Stimulated activated CD4-positive, alpha-beta T cell treated with anti-CD3 and anti-CD28 coated beads, Interleukin-1b, Interleukin-23, amount 100 ng/mL, for 24 hours (primary cell): ENCODE measurements around the gene CLIC4.
"Not testable (repeated sequence)": the region's sequence is repeated elsewhere in the genome, so short reads cannot be mapped to it uniquely, and the experiment has no call there.

Source experiments
- DNase-seq, 4 experiments: peaks; one replicate each; pipeline ENCODE4 v3.0.0-alpha.2; 2020; ENCODE audit warnings: low read depth in 4 of 4, low spot score in 1 of 4

CLIC4 gene

GRCh38 chr1:24744911-24745710 lies at the start of gene CLIC4:
Gene CLIC4 (plus strand): TSS chr1:24745447. CDS start chr1:24745554, 107 bp downstream.
- peak; percentile 98 to 100 (median 98) for DNase-seq

- no peak for DNase-seq
These were observed 49.0 kb upstream of the CLIC4 start for GRCh38 chr1:24696041-24696755.

- DNase-seq, result no peak
These were observed 48.4 kb upstream of the CLIC4 start for GRCh38 chr1:24696756-24697330.

- DNase-seq, result not testable (repeated sequence)
These were observed 47.7 kb upstream of the CLIC4 start for GRCh38 chr1:24697453-24698001.

DNA sequence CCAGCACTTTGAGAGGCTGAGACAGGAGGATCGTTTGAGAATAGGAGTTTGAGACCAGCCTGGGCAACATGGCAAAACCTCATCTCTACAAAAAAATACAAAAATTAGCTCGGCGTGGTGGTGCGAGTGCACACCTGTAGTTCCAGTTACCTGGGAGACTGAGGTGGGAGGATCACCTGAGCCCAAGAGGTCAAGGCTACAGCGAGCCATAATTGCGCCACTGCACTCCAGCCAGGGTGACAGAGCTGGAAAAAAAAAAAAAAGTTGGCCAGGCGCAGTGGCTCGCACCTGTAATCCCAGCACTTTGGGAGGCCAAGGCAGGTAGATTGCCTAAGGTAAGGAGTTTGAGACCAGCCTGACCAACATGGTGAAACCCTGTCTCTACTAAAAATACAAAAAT lies 46.9 kb upstream of the CLIC4 start:
- not testable (repeated sequence) for DNase-seq

GRCh38 chr1:24699628-24700027 lies 45.6 kb upstream of the CLIC4 start:
- DNase-seq, result no peak

GRCh38 chr1:24702511-24703293 lies 42.5 kb upstream of the CLIC4 start:
- no peak for DNase-seq

DNA sequence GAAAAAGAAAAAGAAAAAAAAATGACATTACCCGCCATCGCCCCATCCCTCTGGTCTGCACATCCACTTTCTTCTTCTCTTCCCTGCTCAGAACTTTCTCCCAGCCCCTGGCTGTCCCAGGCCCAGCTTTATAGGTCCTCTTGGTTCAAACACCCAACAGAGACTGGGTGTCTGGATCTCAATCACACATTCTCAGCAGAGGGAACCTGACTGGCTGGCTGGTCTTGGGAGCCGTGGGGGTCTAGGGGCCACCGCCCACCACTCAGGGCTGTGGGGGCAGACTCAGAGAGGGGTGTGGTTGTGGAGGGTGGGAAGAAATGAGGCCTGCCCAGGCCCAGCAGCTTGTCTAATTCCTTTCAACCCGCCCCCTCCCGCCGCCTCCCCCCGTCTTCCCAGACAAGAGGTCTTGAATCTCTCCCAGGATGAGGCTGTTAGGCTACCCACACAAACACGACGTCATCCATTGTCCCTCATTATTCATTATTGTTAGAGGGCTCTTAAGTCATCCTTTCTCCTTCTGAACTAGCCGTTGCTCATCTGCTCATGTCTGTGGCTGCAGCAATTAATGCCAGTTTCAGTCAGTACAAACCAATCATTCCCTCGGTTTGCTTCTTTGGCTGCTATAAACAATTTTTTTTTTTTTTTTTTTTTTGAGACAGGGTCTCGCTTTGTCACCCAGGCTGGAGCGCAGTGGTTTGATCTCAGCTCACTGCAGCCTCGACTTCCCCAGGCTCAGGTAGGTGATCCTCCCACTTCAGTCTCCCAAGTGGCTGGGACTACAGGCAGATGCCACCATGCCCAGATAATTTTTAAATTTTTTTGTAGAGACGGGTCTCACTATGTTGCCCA lies 40.6 kb upstream of the CLIC4 start:
- DNase-seq, result no peak

DNA sequence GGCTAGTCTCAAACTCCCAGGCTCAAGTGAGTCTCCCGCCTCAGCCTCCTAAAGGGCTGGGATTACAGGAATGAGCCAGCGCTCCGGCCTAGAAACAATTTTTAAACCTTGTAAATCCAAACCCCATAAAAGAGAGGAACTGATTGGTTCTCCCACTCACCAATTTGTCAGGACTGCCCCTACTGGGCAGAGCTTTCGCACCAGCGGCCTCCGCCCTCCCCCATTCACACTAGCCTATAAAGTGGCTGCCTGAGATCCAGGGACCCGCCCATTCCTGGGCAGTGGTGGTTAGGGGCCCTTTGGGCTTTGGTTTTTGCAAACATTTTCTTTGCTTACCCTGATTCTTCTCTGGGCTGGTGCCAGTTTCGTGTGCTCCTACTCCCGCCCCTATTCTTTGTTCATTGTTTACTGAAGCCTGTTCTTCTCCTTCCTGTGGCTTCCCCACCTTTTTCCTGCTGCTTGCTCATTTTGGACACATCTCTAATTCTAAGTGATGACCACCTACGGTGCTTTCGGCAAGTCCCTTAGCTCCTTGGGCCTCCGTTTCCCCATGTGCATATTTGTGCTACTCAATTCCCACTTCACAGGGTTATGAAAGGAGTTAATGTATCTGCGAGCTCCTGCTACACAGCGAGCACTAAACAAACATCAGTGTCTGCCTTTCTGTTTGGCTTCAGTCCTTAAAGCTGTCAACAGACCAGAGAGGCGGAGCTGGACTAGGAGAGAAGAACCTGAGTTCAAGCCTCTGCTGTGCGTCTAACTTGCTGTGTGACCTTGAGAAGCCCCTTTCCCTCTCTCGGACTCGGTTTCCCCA lies 39.8 kb upstream of the CLIC4 start:
- no peak for DNase-seq

DNA sequence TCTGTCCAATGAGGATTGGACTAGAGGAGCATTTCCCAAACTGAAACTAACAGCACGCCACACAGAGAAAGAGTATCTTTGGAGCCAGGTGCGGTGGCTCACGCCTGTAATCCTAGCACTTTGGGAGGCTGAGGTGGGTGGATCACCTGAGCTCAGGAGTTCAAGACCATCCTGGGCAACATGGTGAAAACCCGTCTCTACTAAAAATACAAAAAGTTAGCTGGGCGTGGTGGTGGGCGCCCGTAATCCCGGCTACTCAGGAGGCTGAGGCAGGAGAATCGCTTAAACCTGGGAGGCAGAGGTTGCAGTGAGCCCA lies 39.2 kb upstream of the CLIC4 start:
- not testable (repeated sequence) for DNase-seq

GRCh38 chr1:24707687-24708086 lies 37.6 kb upstream of the CLIC4 start:
- no peak for DNase-seq

- no peak for DNase-seq
These were observed 36.3 kb upstream of the CLIC4 start for GRCh38 chr1:24708938-24709337.

- DNase-seq, result no peak
These were observed 35.3 kb upstream of the CLIC4 start for GRCh38 chr1:24709791-24710441.

GRCh38 chr1:24711329-24711728 lies 33.9 kb upstream of the CLIC4 start:
- DNase-seq, result no peak

DNA sequence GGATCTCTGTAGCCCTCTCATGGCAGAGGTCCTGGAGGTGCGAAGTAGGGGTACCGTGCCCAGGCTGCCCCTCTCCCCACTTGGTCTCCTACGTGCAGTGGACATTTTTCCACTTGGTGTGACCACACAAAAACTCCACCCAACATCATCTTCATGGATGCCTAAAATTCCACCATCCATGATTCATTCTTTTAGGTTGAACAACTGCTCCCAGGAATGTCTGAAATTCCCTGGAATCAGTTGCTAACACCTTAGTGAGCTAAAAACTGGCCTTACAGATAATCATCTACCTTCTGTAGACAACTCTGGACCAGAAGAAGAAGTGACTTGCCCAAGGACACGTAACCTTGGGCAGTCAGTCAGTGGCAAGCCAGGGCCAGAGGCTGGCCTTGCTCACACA lies 32.1 kb upstream of the CLIC4 start:
- no peak for DNase-seq

- no peak for DNase-seq
These were observed 31.5 kb upstream of the CLIC4 start for GRCh38 chr1:24713736-24714135.

- no peak for DNase-seq
These were observed 30.3 kb upstream of the CLIC4 start for GRCh38 chr1:24714859-24715520.

- DNase-seq, result no peak
These were observed 29.6 kb upstream of the CLIC4 start for GRCh38 chr1:24715658-24716057.
